ENCODE measurements around the gene EP400. TPM values are rescaled to one million over a fixed set of nuclear protein-coding genes. Genes with fewer than 3 reads are reported as not detected.

EP400 gene
- total and polyA plus RNA-seq, 2 donors (not counting 1 experiment from before 2014, with no cell fraction given) = 3.4 to 12.4 TPM

DNA sequence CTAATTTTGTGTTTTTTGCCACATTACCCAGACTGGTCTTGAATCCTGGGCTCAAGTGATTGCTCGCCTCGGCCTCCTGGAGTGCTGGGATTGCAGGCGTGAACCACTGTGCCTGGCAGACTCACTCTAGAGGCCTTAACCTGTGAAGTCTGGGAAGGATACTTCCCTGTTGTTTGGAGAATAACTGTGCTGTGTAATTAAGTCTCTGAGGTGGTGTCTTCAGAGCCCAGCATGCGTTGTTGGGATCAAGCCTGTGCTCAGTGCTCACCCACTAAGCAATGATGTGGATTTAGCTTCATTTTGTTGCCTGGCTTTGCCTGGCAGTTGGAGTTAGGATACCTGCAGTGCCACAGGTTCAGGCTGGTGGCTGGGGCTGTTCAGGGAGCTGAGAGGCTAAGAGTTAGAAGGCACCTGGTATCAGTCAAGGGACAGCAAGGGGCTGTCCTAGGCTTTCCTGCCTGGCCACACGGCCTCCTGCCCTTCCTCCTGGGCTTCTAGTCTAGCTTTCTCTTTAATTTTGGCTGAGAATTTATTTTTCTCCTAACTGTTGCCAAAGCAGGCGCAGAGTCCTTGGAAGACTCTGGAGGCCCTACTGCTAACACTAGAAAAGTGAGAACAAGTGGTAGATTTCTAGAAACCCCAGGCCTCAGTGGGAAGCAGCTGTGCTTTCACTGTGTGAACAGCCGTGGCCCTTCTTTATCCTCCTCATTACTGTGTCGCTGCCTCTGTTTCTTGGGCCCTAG is 38.5 kb downstream of the EP400 start:
- H3K4me3 ChIP-seq (replicated peaks in 1 of 4; ENCODE audit: control extremely low read depth in 1 of 4, insufficient read depth in 1 of 4, low read depth in 3 of 4, low read length in 4 of 4) = no peak overlapping the region
- no peak overlapping the region for H2AFZ ChIP-seq (ENCODE audit: low read length)
- H3K9ac ChIP-seq (ENCODE audit: insufficient read depth, low read length) = no peak overlapping the region
- H3K4me1 ChIP-seq (ENCODE audit: control insufficient read depth, extremely low read depth, insufficient read depth, low read length) = no peaks in the 10 kb centered on the region
- H4K20me1 ChIP-seq (ENCODE audit: control insufficient read depth, extremely low read depth, insufficient read depth, low read length) = no peaks in the 10 kb centered on the region
- TF ChIP-seq, protein P1, sequence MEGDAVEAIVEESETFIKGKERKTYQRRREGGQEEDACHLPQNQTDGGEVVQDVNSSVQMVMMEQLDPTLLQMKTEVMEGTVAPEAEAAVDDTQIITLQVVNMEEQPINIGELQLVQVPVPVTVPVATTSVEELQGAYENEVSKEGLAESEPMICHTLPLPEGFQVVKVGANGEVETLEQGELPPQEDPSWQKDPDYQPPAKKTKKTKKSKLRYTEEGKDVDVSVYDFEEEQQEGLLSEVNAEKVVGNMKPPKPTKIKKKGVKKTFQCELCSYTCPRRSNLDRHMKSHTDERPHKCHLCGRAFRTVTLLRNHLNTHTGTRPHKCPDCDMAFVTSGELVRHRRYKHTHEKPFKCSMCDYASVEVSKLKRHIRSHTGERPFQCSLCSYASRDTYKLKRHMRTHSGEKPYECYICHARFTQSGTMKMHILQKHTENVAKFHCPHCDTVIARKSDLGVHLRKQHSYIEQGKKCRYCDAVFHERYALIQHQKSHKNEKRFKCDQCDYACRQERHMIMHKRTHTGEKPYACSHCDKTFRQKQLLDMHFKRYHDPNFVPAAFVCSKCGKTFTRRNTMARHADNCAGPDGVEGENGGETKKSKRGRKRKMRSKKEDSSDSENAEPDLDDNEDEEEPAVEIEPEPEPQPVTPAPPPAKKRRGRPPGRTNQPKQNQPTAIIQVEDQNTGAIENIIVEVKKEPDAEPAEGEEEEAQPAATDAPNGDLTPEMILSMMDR (conservative IDR thresholded peaks at IDR 0.05 in 1 of 2, IDR thresholded peaks at IDR 0.05 in 1 of 2; ENCODE audit: low read depth in 1 of 2, low read length in 2 of 2) = no peak
- no peak for TF ChIP-seq EZH2 (IDR thresholded peaks at IDR 0.05; ENCODE audit: low read length, missing control alignments)
- no peak overlapping the region for H3K4me2 ChIP-seq (ENCODE audit: extremely low read depth, insufficient read depth, low read length)
- no peaks in the 10 kb centered on the region for H3K79me2 ChIP-seq (ENCODE audit: control insufficient read depth, insufficient read depth, low read length)
- no peaks in the 10 kb centered on the region for H3K27me3 ChIP-seq (ENCODE audit: control insufficient read depth, insufficient read depth, low read length)
- H3K27ac ChIP-seq (ENCODE audit: insufficient read depth, low read length) = no peak overlapping the region
- no peak for DNase-seq (ENCODE audit: low read depth in 2 of 2)
- no peaks in the 10 kb centered on the region for H3K9me3 ChIP-seq (ENCODE audit: control insufficient read depth, insufficient read depth, low read depth, low read length)
- peaks cover 18% of the 10 kb centered on the region for H3K36me3 ChIP-seq (ENCODE audit: control insufficient read depth, insufficient read depth, low read length)

DNA sequence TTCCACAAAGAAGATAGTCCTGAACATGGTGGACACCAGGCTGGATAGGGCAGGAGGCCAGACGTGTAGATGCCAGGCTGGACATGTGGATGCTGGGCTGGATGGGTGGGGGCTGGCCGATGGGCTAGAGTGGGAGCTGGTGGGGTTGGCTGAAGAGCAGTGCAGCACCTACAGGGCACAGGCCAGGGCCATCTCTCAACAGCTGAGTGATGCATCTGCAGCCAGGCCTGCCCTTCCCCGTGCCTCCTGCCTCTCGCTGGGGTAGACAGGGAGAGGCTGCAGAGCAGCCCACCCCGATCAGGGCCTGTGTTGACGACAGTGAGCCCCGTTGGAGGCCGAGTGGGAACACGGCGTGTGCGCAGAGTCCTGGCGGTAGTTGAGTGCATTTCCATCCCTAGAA is 39.3 kb downstream of the EP400 start:
- Histone ChIP-seq H3K27ac (ENCODE audit: insufficient read depth, low read length) (no peak overlapping the region), H3K4me3 (replicated peaks in 1 of 4; ENCODE audit: control extremely low read depth in 1 of 4, insufficient read depth in 1 of 4, low read depth in 3 of 4, low read length in 4 of 4) (no peak overlapping the region), H3K9me3 (ENCODE audit: control insufficient read depth, insufficient read depth, low read depth, low read length) (no peaks in the 10 kb centered on the region), H3K36me3 (ENCODE audit: control insufficient read depth, insufficient read depth, low read length) (peaks cover 18% of the 10 kb centered on the region), H3K9ac (ENCODE audit: insufficient read depth, low read length) (no peak overlapping the region), H3K4me2 (ENCODE audit: extremely low read depth, insufficient read depth, low read length) (no peak overlapping the region), H3K79me2 (ENCODE audit: control insufficient read depth, insufficient read depth, low read length) (no peaks in the 10 kb centered on the region), H3K27me3 (ENCODE audit: control insufficient read depth, insufficient read depth, low read length) (no peaks in the 10 kb centered on the region), H2AFZ (ENCODE audit: low read length) (no peak overlapping the region), H3K4me1 (ENCODE audit: control insufficient read depth, extremely low read depth, insufficient read depth, low read length) (no peaks in the 10 kb centered on the region), H4K20me1 (ENCODE audit: control insufficient read depth, extremely low read depth, insufficient read depth, low read length) (no peaks in the 10 kb centered on the region)
- TF ChIP-seq, protein P1 (conservative IDR thresholded peaks at IDR 0.05 in 1 of 2, IDR thresholded peaks at IDR 0.05 in 1 of 2; ENCODE audit: low read depth in 1 of 2, low read length in 2 of 2) = no peak
- no peak for TF ChIP-seq EZH2 (IDR thresholded peaks at IDR 0.05; ENCODE audit: low read length, missing control alignments)
- DNase-seq (ENCODE audit: low read depth in 2 of 2) = no peak

DNA sequence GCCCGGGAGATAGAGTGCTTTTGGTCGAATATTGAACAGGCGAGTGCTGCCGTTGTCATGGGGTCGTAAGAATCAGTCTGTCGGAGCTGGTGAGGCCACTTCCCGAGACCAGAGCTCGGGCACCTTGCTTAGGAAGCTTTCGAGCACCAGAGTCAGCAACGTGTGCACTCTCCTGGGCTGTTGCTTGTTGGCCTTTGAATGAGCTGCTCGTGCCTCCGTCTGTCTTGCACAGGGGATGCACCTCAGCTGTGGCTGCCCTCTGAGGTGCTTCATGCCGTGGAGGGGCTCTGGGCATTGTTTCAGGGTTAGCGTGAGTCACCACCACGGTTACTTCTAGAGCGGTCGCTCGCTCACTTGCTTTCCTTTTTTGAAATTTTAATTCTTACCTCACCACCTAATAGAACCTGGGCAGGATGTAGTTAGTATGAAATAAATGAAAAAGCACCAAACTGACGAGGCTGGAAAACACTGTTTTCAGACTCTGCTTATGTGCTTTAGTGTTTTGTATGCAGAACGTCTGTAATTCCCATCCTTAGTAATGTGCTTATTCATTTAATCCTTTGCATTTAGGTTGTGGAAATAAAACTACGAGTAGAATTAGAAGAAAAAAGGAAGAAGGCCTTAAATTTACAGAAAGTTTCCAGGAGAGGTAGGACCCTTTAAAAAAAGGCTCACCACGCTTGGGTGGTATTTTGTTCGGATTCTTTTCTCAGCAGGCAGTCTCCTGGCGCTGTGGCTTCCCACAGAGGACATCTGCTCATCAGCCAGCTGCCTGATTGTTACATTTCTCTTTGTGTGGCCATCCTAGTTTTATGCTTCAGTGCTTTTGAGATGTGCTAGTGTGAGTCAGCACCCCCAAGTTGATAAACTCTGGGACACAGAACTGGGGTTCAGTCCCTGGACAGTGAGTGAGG is 40.6 kb downstream of the EP400 start:
- Histone ChIP-seq H3K27ac (ENCODE audit: insufficient read depth, low read length) (no peak overlapping the region), H3K9ac (ENCODE audit: insufficient read depth, low read length) (no peak overlapping the region), H3K9me3 (ENCODE audit: control insufficient read depth, insufficient read depth, low read depth, low read length) (no peaks in the 10 kb centered on the region), H3K4me3 (replicated peaks in 1 of 4; ENCODE audit: control extremely low read depth in 1 of 4, insufficient read depth in 1 of 4, low read depth in 3 of 4, low read length in 4 of 4) (no peak overlapping the region), H4K20me1 (ENCODE audit: control insufficient read depth, extremely low read depth, insufficient read depth, low read length) (no peaks in the 10 kb centered on the region), H3K27me3 (ENCODE audit: control insufficient read depth, insufficient read depth, low read length) (no peaks in the 10 kb centered on the region), H3K4me2 (ENCODE audit: extremely low read depth, insufficient read depth, low read length) (no peak overlapping the region), H3K4me1 (ENCODE audit: control insufficient read depth, extremely low read depth, insufficient read depth, low read length) (no peaks in the 10 kb centered on the region), H2AFZ (ENCODE audit: low read length) (no peak overlapping the region), H3K36me3 (ENCODE audit: control insufficient read depth, insufficient read depth, low read length) (peaks cover 18% of the 10 kb centered on the region), H3K79me2 (ENCODE audit: control insufficient read depth, insufficient read depth, low read length) (no peaks in the 10 kb centered on the region)
- TF ChIP-seq EZH2 (IDR thresholded peaks at IDR 0.05; ENCODE audit: low read length, missing control alignments) = no peak
- TF ChIP-seq, protein P1 (conservative IDR thresholded peaks at IDR 0.05 in 1 of 2, IDR thresholded peaks at IDR 0.05 in 1 of 2; ENCODE audit: low read depth in 1 of 2, low read length in 2 of 2) = no peak
- peak in 1 of 2 donors; percentile 74 for DNase-seq (ENCODE audit: low read depth in 2 of 2)
